ENCODE measurements around the gene CIRBP. TPM values are rescaled to one million over a fixed set of nuclear protein-coding genes. Genes with fewer than 3 reads are reported as not detected.

The CIRBP gene
- total and polyA plus RNA-seq, 2 of the 13 experiments (the other 11 are each of a cell fraction or from before 2014, with no cell fraction given) = 133 to 140 TPM

DNA sequence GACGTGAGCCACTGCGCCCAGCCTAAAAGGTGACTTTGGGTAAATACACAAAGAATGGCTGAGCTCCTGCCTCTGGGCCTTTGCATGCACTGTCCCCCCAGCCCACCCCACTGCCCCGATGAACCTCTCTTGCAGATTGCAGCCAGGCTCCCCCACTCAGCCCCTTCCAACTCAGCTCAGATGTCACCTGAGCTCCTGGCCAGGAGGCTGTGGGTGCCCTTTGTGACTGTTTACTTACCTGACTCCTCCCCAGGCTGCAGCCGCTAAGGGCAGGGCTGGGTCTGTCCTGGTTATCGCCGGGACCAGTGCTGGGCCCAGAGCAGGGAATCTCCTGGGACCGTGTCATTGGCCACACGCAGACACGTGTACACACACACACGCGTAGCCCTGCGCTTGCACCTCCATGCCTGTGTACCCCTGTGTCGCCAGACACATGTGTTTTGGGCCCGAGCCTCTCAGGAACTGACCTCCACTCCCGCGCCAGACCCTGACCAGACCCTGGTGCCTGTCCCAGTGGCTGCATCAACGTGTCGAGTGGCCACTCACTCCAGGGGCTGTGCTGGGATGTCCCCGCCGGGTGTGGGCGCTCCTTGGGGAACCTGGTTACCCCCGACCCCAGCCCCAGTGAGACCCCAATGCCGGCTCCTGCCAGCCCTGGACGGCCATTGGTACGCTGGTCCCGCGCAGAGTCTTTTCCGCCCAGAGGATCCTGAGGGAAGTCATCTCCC is 35.2 kb downstream of the CIRBP start (continued):
- TF ChIP-seq, protein P1, sequence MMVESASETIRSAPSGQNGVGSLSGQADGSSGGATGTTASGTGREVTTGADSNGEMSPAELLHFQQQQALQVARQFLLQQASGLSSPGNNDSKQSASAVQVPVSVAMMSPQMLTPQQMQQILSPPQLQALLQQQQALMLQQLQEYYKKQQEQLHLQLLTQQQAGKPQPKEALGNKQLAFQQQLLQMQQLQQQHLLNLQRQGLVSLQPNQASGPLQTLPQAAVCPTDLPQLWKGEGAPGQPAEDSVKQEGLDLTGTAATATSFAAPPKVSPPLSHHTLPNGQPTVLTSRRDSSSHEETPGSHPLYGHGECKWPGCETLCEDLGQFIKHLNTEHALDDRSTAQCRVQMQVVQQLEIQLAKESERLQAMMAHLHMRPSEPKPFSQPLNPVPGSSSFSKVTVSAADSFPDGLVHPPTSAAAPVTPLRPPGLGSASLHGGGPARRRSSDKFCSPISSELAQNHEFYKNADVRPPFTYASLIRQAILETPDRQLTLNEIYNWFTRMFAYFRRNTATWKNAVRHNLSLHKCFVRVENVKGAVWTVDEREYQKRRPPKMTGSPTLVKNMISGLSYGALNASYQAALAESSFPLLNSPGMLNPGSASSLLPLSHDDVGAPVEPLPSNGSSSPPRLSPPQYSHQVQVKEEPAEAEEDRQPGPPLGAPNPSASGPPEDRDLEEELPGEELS (CRISPR knock-in tag; IDR thresholded peaks at IDR 0.05) = peak; percentile 49; the same call in 1 of the 2 replicates
- TF ChIP-seq ZNF749 (CRISPR knock-in tag; IDR thresholded peaks at IDR 0.05; ENCODE audit: borderline replicate concordance) = no peak
- TF ChIP-seq PAF1 (CRISPR knock-in tag; IDR thresholded peaks at IDR 0.05) = no peak
- no peak for TF ChIP-seq KDM4B (CRISPR knock-in tag; IDR thresholded peaks at IDR 0.05)
- no peak for TF ChIP-seq ZNF251 (CRISPR knock-in tag; IDR thresholded peaks at IDR 0.05)
- no peak for TF ChIP-seq ZNF317 (CRISPR knock-in tag; IDR thresholded peaks at IDR 0.05)
- TF ChIP-seq DNMT1 (CRISPR knock-in tag; IDR thresholded peaks at IDR 0.05) = no peak
- TF ChIP-seq, protein P2, sequence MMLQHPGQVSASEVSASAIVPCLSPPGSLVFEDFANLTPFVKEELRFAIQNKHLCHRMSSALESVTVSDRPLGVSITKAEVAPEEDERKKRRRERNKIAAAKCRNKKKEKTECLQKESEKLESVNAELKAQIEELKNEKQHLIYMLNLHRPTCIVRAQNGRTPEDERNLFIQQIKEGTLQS (CRISPR knock-in tag; IDR thresholded peaks at IDR 0.05) = no peak
- TF ChIP-seq MIXL1 (CRISPR knock-in tag; IDR thresholded peaks at IDR 0.05) = no peak
- TF ChIP-seq FOXP1 (IDR thresholded peaks at IDR 0.05) = no peak
- peak; percentile 36; the same call in 1 of the 2 replicates for TF ChIP-seq FOXP1 (CRISPR knock-in tag; IDR thresholded peaks at IDR 0.05)
- no peak for TF ChIP-seq ZNF878 (CRISPR knock-in tag; IDR thresholded peaks at IDR 0.05)
- TF ChIP-seq NCOA5 (CRISPR knock-in tag; IDR thresholded peaks at IDR 0.05) = no peak
- no peak for TF ChIP-seq FOXJ3 (CRISPR knock-in tag; IDR thresholded peaks at IDR 0.05; ENCODE audit: borderline replicate concordance)
- peak; percentile 56; the same call in 1 of the 2 replicates for TF ChIP-seq TARDBP (CRISPR knock-in tag; IDR thresholded peaks at IDR 0.05)
- TF ChIP-seq HOXA9 (CRISPR knock-in tag; IDR thresholded peaks at IDR 0.05; ENCODE audit: borderline replicate concordance) = no peak
- TF ChIP-seq, protein P3, sequence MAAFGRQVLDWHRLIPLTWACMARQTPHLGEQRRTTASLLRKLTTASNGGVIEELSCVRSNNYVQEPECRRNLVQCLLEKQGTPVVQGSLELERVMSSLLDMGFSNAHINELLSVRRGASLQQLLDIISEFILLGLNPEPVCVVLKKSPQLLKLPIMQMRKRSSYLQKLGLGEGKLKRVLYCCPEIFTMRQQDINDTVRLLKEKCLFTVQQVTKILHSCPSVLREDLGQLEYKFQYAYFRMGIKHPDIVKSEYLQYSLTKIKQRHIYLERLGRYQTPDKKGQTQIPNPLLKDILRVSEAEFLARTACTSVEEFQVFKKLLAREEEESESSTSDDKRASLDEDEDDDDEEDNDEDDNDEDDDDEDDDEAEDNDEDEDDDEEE (CRISPR knock-in tag; IDR thresholded peaks at IDR 0.05) = no peak
- TF ChIP-seq SKIL (CRISPR knock-in tag; IDR thresholded peaks at IDR 0.05; ENCODE audit: borderline replicate concordance) = no peak; the same call in 1 of the 2 replicates
- TF ChIP-seq DMAP1 (CRISPR knock-in tag; IDR thresholded peaks at IDR 0.05) = no peak; the same call in 1 of the 2 replicates
- no peak for TF ChIP-seq HOMEZ (CRISPR knock-in tag; IDR thresholded peaks at IDR 0.05; ENCODE audit: low read depth)
- TF ChIP-seq ZNF776 (CRISPR knock-in tag; IDR thresholded peaks at IDR 0.05) = no peak
- no peak for TF ChIP-seq RFX1 (IDR thresholded peaks at IDR 0.05)
- no peak for TF ChIP-seq TCF12 (IDR thresholded peaks at IDR 0.05)
- no peak for TF ChIP-seq TCF12 (CRISPR knock-in tag; IDR thresholded peaks at IDR 0.05)

Measured in HepG2 (cell line).